Measurements from ENCODE around the gene BCL7C. TPM values are rescaled to one million over a fixed set of nuclear protein-coding genes. Genes with fewer than 3 reads are reported as not detected.
A peak's percentile ranks its signal among the peaks of the same experiment; 100 is the strongest.

Gene BCL7C
- polyA plus RNA-seq, 1 experiment = 27.7 TPM

DNA sequence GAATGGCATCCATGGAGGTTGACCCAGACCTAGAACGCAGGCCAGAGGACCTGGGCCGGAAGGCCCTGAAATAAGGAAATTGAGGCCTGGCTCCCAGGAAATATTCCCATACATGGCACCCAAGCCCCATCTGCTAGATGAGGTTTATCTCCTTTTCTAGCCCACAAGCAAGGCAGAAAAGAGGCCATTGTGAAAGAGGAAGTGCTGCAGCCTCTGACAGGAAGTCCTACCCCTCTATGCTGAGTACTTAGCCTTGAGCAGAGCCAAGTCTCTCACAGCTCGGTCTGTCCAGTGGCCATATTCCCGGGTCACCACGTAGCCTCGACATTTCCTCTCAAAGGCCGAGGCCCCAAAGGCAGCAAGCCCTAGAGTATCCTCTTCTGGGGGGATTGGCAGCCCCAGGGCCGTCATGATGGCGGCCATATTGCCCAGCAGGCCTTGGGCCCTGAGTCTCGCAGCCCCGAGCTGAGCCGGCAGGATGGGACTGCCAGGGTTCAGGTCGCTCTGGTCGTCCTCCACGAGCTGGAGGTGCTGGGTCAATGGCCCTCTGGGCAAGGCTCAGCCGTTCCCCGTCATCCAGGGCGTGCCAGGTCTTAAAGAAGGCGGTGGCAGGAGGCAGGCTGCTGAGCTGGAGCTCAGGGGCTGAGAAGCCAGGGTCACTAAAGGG lies 10.4 kb upstream of the BCL7C start:
- no peaks in the 10 kb centered on the region for H3K27me3 ChIP-seq (ENCODE audit: control insufficient read depth, insufficient read depth, low read length)
- no peaks in the 10 kb centered on the region; the same call in 1 of the 2 replicates for H3K9me3 ChIP-seq (ENCODE audit: control insufficient read depth, insufficient read depth, low read length)
- CTCF ChIA-PET = interaction anchor here (0.7 kb wide), 1 partner anchor 8 kb away, joined by 6 read pairs; the partner anchor contains the start of gene CTF1
- TF ChIP-seq, protein P1, sequence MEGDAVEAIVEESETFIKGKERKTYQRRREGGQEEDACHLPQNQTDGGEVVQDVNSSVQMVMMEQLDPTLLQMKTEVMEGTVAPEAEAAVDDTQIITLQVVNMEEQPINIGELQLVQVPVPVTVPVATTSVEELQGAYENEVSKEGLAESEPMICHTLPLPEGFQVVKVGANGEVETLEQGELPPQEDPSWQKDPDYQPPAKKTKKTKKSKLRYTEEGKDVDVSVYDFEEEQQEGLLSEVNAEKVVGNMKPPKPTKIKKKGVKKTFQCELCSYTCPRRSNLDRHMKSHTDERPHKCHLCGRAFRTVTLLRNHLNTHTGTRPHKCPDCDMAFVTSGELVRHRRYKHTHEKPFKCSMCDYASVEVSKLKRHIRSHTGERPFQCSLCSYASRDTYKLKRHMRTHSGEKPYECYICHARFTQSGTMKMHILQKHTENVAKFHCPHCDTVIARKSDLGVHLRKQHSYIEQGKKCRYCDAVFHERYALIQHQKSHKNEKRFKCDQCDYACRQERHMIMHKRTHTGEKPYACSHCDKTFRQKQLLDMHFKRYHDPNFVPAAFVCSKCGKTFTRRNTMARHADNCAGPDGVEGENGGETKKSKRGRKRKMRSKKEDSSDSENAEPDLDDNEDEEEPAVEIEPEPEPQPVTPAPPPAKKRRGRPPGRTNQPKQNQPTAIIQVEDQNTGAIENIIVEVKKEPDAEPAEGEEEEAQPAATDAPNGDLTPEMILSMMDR (IDR thresholded peaks at IDR 0.05; ENCODE audit: low read depth, low read length) = no peak
- POLR2A ChIA-PET = no interaction called here
- no peak overlapping the region for H3K4me3 ChIP-seq (ENCODE audit: low read depth, low read length)
- no peak for DNase-seq (ENCODE audit: low read depth, low spot score)
- H3K27ac ChIP-seq (ENCODE audit: low read depth, low read length) = no peak overlapping the region

DNA sequence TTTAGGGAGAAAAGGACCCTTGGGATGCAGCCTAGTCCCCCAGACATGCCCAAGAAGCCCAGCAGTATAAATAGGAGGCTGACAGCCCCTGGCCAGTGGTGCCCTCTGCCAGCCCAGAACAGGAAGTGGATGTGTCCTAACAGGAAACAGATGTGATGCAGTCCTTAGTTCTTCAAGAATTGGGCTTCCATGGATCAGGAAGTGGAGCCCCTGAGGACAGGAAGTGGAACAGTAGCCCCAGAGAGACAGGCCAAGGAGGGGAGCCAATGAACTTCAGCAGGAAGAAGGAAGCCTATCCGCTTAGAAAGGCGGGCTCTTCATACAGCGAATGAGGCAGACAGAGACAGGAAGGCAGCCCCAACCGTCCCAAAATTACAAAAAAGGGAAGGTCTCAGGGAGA lies 9.7 kb upstream of the BCL7C start:
- DNase-seq (ENCODE audit: low read depth, low spot score) = no peak
- no peaks in the 10 kb centered on the region for H3K27me3 ChIP-seq (ENCODE audit: control insufficient read depth, insufficient read depth, low read length)
- TF ChIP-seq, protein P1 (IDR thresholded peaks at IDR 0.05; ENCODE audit: low read depth, low read length) = no peak
- H3K27ac ChIP-seq (ENCODE audit: low read depth, low read length) = no peak overlapping the region
- ChIA-PET POLR2A (no interaction called here), CTCF (interaction anchor here (3.8 to 4.2 kb wide), 2 partner anchors 59 to 90 kb away, joined by 25 to 59 read pairs; no protein-coding TSS in a partner anchor)
- H3K4me3 ChIP-seq (ENCODE audit: low read depth, low read length) = no peak overlapping the region
- H3K9me3 ChIP-seq (ENCODE audit: control insufficient read depth, insufficient read depth, low read length) = no peaks in the 10 kb centered on the region; the same call in 1 of the 2 replicates

DNA sequence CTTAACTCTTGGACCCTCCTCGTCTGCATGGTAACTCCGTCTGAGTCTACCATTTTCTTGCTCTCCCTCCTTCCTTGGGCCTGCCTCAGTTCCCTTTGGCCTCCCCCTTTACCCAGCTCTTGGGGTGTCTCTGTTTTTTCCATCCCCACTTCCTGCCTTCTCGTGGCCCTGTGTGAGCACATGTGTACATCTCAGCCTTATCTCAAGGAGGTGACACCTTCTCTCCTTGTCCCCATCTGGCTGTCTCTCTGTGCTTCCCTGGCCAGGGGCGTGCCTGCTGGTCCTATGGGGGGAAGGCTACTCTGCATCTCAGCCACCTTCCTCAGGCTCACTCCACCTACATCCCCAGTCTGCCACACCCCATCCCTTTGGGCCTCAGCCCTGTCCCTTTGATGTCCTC lies 9.1 kb upstream of the BCL7C start:
- Histone ChIP-seq H3K27ac (ENCODE audit: low read depth, low read length) (no peak overlapping the region), H3K4me3 (ENCODE audit: low read depth, low read length) (no peak overlapping the region), H3K9me3 (ENCODE audit: control insufficient read depth, insufficient read depth, low read length) (no peaks in the 10 kb centered on the region; the same call in 1 of the 2 replicates), H3K27me3 (ENCODE audit: control insufficient read depth, insufficient read depth, low read length) (no peaks in the 10 kb centered on the region)
- ChIA-PET POLR2A (interaction anchor here (1.3 to 2.2 kb wide), 2 partner anchors 28 to 98 kb away, joined by 5 to 10 read pairs; no protein-coding TSS in a partner anchor), CTCF (interaction anchor here (1.1 to 4.2 kb wide), 5 partner anchors 17 to 96 kb away, joined by 4 to 59 read pairs (median 8); no protein-coding TSS in a partner anchor)
- no peak for DNase-seq (ENCODE audit: low read depth, low spot score)
- TF ChIP-seq, protein P1 (IDR thresholded peaks at IDR 0.05; ENCODE audit: low read depth, low read length) = no peak

DNA sequence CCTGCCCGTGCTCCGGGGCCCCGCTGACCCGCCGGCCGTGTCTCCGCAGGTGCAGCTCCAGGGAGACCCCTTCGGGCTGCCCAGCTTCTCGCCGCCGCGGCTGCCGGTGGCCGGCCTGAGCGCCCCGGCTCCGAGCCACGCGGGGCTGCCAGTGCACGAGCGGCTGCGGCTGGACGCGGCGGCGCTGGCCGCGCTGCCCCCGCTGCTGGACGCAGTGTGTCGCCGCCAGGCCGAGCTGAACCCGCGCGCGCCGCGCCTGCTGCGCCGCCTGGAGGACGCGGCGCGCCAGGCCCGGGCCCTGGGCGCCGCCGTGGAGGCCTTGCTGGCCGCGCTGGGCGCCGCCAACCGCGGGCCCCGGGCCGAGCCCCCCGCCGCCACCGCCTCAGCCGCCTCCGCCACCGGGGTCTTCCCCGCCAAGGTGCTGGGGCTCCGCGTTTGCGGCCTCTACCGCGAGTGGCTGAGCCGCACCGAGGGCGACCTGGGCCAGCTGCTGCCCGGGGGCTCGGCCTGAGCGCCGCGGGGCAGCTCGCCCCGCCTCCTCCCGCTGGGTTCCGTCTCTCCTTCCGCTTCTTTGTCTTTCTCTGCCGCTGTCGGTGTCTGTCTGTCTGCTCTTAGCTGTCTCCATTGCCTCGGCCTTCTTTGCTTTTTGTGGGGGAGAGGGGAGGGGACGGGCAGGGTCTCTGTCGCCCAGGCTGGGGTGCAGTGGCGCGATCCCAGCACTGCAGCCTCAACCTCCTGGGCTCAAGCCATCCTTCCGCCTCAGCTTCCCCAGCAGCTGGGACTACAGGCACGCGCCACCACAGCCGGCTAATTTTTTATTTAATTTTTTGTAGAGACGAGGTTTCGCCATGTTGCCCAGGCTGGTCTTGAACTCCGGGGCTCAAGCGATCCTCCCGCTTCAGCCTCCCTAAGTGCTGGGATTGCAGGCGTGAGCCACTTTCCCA lies 8.4 kb upstream of the BCL7C start:
- no peak for DNase-seq (ENCODE audit: low read depth, low spot score)
- TF ChIP-seq, protein P1 (IDR thresholded peaks at IDR 0.05; ENCODE audit: low read depth, low read length) = no peak
- CTCF ChIA-PET = interaction anchor here (0.6 to 4.2 kb wide), 12 partner anchors 8 to 137 kb away, joined by 3 to 59 read pairs (median 4); no protein-coding TSS in a partner anchor
- peak overlapping the region; percentile 45 for H3K4me3 ChIP-seq (ENCODE audit: low read depth, low read length)
- no peaks in the 10 kb centered on the region for H3K27me3 ChIP-seq (ENCODE audit: control insufficient read depth, insufficient read depth, low read length)
- POLR2A ChIA-PET = interaction anchor here (0.6 to 2.2 kb wide), 6 partner anchors 9 to 154 kb away, joined by 3 to 10 read pairs (median 4); partner anchors contain the start of gene PHKG2
- H3K9me3 ChIP-seq (ENCODE audit: control insufficient read depth, insufficient read depth, low read length) = no peaks in the 10 kb centered on the region; the same call in 1 of the 2 replicates
- peak overlapping the region; percentile 61 for H3K27ac ChIP-seq (ENCODE audit: low read depth, low read length)
